ENCODE results near the gene OR51I1.

GRCh38 chr11:5421811-5422210, 19.5 kb downstream of the OR51I1 start, which contains the start of gene OR51Q1:
- no peak for TF ChIP-seq CTCF (CRISPR knock-in tag; IDR thresholded peaks at IDR 0.05)
- TF ChIP-seq RNF219 (CRISPR knock-in tag; IDR thresholded peaks at IDR 0.05) = no peak
- no peak for TF ChIP-seq NCOA2 (CRISPR knock-in tag; IDR thresholded peaks at IDR 0.05)

Data from HepG2 (cell line).